ENCODE data around the gene SYTL4.

SYTL4 gene

DNA sequence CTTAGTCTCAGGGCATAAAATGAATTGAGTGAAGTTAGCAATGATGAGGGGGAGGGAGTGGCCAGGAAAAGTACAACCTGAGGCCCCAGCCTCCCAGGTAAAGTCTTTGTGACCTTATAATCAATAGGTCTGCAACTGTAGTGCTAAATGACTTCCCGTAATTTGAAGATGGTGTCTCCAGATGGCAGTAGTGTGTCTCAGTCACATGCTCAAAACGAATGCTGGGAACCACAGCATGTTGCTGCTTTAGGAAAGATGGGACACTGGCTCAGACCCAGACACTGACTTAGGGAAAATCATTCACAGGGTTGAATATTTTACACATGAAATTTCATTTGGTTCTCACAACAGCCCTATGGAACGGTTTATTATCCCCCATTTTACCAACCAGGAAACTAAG, 77.7 kb downstream of the SYTL4 start:
- Histone ChIP-seq H4K20me1 (ENCODE audit: insufficient read depth) (no peaks in the 10 kb centered on the region), H3K4me3 (IDR thresholded peaks at IDR 0.05; ENCODE audit: insufficient read depth, low read depth, low read length) (no peak overlapping the region), H3K27ac (no peak overlapping the region), H3K4me1 (ENCODE audit: low read depth, poor library complexity, severe bottlenecking) (peaks cover 11% of the 10 kb centered on the region), H3K36me3 (ENCODE audit: insufficient read depth) (no peaks in the 10 kb centered on the region), H3K79me2 (ENCODE audit: insufficient read depth, low read depth) (no peaks in the 10 kb centered on the region), H3K9ac (no peak overlapping the region), H3K4me2 (no peak overlapping the region), H2AFZ (ENCODE audit: low read depth) (no peak overlapping the region; the same call in 1 of the 2 replicates), H3K27me3 (ENCODE audit: insufficient read depth, low read depth) (no peaks in the 10 kb centered on the region)
- TF ChIP-seq CTCF (conservative IDR thresholded peaks at IDR 0.05; ENCODE audit: low read depth, low read length): peak; percentile 12; the same call in 1 of the 2 replicates

GRCh38 chrX:100652266-100652665, 79.7 kb downstream of the SYTL4 start:
- no peaks in the 10 kb centered on the region for H3K27me3 ChIP-seq (ENCODE audit: insufficient read depth, low read depth)

GRCh38 chrX:100650841-100651240, 81.1 kb downstream of the SYTL4 start:
- no peak overlapping the region for H3K4me3 ChIP-seq (IDR thresholded peaks at IDR 0.05; ENCODE audit: insufficient read depth, low read depth, low read length)
- H3K79me2 ChIP-seq (ENCODE audit: insufficient read depth, low read depth): no peaks in the 10 kb centered on the region
- no peak for TF ChIP-seq CTCF (conservative IDR thresholded peaks at IDR 0.05; ENCODE audit: low read depth, low read length)
- no peaks in the 10 kb centered on the region for H4K20me1 ChIP-seq (ENCODE audit: insufficient read depth)
- H3K9ac ChIP-seq: no peak overlapping the region
- H3K27me3 ChIP-seq (ENCODE audit: insufficient read depth, low read depth): no peaks in the 10 kb centered on the region
- no peak overlapping the region for H3K27ac ChIP-seq
- H3K4me1 ChIP-seq (ENCODE audit: low read depth, poor library complexity, severe bottlenecking): no peaks in the 10 kb centered on the region
- no peak overlapping the region for H2AFZ ChIP-seq (ENCODE audit: low read depth)
- no peaks in the 10 kb centered on the region for H3K36me3 ChIP-seq (ENCODE audit: insufficient read depth)
- H3K4me2 ChIP-seq: no peak overlapping the region

More at GRCh38 chrX:100652266-100652665, 79.7 kb downstream of the SYTL4 start:
- no peak overlapping the region for H3K9ac ChIP-seq
- H4K20me1 ChIP-seq (ENCODE audit: insufficient read depth): no peaks in the 10 kb centered on the region
- no peak overlapping the region for H3K4me3 ChIP-seq (IDR thresholded peaks at IDR 0.05; ENCODE audit: insufficient read depth, low read depth, low read length)
- no peaks in the 10 kb centered on the region for H3K4me1 ChIP-seq (ENCODE audit: low read depth, poor library complexity, severe bottlenecking)
- TF ChIP-seq CTCF (conservative IDR thresholded peaks at IDR 0.05; ENCODE audit: low read depth, low read length): no peak
- no peaks in the 10 kb centered on the region for H3K79me2 ChIP-seq (ENCODE audit: insufficient read depth, low read depth)
- H3K4me2 ChIP-seq: no peak overlapping the region
- H2AFZ ChIP-seq (ENCODE audit: low read depth): no peak overlapping the region
- H3K27ac ChIP-seq: no peak overlapping the region
- H3K36me3 ChIP-seq (ENCODE audit: insufficient read depth): no peaks in the 10 kb centered on the region

DNA sequence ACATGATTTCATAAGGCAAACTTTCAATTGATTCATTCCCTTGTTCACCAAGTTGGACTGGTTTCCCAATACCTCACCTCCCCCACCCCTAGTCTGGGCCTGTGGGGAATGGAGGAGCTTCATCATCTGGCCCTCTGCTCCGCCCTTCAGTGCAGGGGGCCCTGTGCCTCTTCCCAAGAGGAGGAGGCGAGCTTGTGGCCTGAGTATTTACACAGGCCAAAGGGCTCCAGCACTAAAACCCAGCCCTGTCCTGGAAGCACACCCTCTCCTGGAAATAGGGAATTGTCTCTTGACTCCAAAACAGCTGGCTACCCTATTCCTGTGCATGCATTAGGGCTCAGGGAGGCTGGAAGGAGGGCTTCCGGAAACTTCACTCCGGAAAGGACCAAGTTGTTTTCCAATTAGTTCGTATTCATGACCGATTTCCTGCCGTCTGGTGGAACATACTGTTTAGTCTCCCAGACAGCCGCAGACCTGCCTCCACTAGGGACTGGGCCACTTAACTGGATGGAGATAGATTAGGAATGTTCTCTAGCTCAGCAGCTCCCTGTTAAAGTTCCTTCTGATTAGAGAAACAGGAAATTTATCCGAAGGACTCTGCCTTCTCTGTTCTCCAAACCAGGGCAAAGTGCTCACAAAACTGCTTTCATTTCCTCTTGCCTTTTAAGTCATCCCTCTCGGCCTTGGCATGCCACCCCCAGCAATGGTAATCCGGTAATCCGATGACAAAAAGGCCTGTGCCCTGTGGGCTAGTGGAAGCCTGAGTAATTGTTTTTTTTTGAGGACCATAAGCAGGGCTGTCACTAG, 82.2 kb downstream of the SYTL4 start:
- TF ChIP-seq CTCF (conservative IDR thresholded peaks at IDR 0.05; ENCODE audit: low read depth, low read length): no peak
- H3K4me1 ChIP-seq (ENCODE audit: low read depth, poor library complexity, severe bottlenecking): no peaks in the 10 kb centered on the region
- no peaks in the 10 kb centered on the region for H3K79me2 ChIP-seq (ENCODE audit: insufficient read depth, low read depth)
- no peaks in the 10 kb centered on the region for H4K20me1 ChIP-seq (ENCODE audit: insufficient read depth)
- no peak overlapping the region for H3K27ac ChIP-seq
- no peaks in the 10 kb centered on the region for H3K36me3 ChIP-seq (ENCODE audit: insufficient read depth)
- no peak overlapping the region for H3K9ac ChIP-seq
- no peak overlapping the region for H3K4me3 ChIP-seq (IDR thresholded peaks at IDR 0.05; ENCODE audit: insufficient read depth, low read depth, low read length)
- H3K4me2 ChIP-seq: no peak overlapping the region
- H3K27me3 ChIP-seq (ENCODE audit: insufficient read depth, low read depth): no peaks in the 10 kb centered on the region
- H2AFZ ChIP-seq (ENCODE audit: low read depth): no peak overlapping the region
